Activated naive CD8-positive, alpha-beta T cell (primary cell): ENCODE measurements around the gene PSMB2.

Experiments used
- H3K27ac Mint-ChIP-seq: one replicate; pipeline ENCODE4 v1.8.0; 2021; ENCODE audit warnings: mixed read lengths
- H3K27me3 Mint-ChIP-seq: one replicate; pipeline ENCODE4 v1.8.0; 2021; ENCODE audit warnings: mixed read lengths
- H3K36me3 Mint-ChIP-seq: one replicate; pipeline ENCODE4 v1.8.0; 2021; ENCODE audit warnings: mixed read lengths
- H3K4me1 Mint-ChIP-seq: one replicate; pipeline ENCODE4 v1.8.0; 2021; ENCODE audit warnings: low read depth, mixed read lengths
- H3K4me3 Mint-ChIP-seq: one replicate; pipeline ENCODE4 v1.8.0; 2021; ENCODE audit warnings: mild to moderate bottlenecking, mixed read lengths
- H3K9me3 Mint-ChIP-seq: one replicate; pipeline ENCODE4 v1.8.0; 2021; ENCODE audit warnings: low read depth, mixed read lengths

PSMB2 gene

DNA sequence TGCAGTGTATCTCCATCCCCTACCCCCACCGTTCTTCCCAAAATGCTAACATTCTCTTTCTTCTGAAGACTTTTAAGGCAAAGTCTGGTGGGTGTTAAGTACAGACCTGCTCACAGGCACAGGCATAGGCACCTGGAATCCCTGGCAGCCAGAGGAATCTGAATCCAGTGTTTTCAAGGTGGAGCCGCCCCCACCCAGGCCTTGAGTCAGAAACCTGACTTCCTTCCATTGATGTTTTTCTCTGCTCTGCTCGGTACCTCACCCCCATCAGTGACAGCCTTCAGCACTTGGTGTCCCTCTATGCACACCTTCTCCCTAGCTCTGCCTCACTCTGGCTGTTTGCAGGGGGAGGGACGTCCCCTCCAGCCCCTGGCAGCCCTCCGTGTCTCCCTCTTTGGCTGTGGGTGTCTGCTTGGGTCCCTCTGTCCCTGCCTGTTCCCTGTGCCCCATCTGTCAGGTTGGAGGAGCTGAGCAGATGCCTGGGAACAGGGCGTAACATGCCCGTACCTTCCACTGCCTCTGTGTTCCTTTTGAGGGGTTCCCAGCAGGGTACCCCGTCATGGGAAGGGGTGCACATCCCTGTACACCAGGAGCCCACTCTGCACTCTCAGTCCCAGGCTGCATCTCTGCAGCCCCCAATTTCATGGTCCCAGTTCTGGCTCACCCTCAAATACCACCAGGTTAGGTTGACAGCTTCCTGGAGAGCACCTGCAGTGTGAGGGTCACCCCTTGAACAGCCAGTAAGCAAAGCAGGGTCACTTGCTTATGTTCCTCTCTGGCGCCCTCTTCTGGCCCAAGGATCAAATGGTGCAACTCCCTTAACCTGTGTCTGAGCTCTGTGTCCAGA lies 77.1 kb downstream of the PSMB2 start:
- Mint-ChIP-seq H3K9me3 (no peaks in the 10 kb centered on the region), H3K27me3 (no peaks in the 10 kb centered on the region), H3K36me3 (no peaks in the 10 kb centered on the region), H3K4me3 (no peak overlapping the region), H3K4me1 (peaks cover 23% of the 10 kb centered on the region), H3K27ac (no peak overlapping the region)

DNA sequence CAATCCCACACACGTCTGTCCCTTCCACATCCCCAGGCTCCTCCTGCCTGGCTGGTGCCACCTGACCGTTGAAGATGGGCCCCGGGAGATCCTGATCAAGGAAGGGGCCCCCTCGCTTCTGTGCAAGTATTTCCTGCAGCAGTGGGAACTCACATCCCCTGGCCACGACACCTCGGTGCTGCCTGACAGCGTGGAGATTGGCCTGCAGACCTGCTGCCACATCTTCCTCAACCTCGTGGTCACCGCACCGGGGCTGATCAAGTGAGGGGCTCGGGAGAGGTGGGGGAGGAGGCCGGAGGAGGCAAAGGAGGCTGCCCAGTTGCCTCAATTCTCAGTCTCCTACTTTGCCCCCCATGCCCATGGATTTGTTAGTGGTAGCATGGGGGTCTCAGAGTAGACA lies 78.2 kb downstream of the PSMB2 start:
- no peaks in the 10 kb centered on the region for H3K9me3 Mint-ChIP-seq
- H3K4me3 Mint-ChIP-seq: no peak overlapping the region
- H3K36me3 Mint-ChIP-seq: no peaks in the 10 kb centered on the region
- H3K27me3 Mint-ChIP-seq: no peaks in the 10 kb centered on the region
- peak overlapping the region; percentile 58 for H3K27ac Mint-ChIP-seq
- peaks cover 28% of the 10 kb centered on the region for H3K4me1 Mint-ChIP-seq

DNA sequence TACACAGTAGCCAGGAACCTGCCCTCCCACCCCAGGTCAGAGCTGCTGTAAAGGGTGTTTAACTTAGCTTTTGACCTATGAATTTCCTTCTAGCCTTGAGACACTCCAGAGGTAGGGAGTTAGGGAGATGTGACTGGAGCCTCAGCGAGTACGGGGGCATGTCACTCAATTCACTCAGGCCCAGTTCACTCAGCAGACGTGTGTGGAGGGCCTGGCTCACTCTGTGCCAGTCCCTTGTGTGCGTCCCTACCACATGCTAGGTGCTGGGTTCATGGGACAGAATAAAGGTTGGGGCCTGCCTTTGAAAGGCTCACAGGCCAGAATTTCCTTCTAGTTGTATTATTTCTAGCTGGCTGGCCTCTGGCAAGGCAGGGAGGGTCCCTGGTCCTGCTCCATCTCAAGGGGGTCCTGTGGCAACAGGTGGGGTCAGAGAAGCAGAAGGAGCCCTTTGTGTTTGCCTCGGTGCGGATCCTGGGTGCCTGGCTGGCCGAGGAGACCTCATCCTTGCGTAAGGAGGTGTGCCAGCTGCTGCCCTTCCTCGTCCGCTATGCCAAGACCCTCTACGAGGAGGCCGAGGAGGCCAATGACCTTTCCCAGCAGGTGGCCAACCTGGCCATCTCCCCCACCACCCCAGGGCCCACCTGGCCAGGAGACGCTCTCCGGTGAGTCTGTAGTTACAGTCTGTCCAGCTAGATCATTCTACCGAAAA lies 79.2 kb downstream of the PSMB2 start:
- no peaks in the 10 kb centered on the region for H3K36me3 Mint-ChIP-seq
- no peaks in the 10 kb centered on the region for H3K27me3 Mint-ChIP-seq
- H3K27ac Mint-ChIP-seq: no peak overlapping the region
- no peaks in the 10 kb centered on the region for H3K9me3 Mint-ChIP-seq
- H3K4me1 Mint-ChIP-seq: peaks cover 28% of the 10 kb centered on the region
- no peak overlapping the region for H3K4me3 Mint-ChIP-seq

DNA sequence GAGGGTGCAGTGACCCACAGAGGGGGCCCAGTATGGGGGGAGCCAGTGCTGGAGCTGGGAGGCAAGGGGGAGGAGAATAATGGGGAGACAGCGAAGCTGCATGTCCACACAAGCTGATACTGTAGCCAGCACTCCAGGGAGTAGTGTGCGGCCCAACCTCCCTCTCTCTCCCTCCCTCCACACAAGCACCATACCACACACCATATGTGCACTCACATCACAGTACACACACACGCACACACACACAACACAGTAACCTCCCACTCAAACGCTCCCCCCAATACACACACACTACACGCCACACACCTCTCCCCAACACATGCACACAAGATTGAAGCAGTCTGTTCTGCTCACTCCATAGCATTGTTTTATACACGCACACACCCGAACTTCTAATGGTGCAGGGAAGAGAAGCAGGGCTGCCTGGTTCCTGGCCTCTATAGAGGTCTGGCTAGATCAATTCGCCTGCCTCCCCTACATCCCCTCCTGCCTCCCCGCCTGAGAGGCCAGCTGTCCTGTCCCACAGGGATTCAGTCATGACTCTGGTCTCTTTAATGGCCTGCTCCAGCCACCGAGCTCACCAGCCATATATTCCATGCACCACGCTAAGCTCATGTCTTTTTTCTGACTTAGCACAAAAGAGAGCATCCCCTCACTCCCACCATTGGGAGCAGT lies 79.9 kb downstream of the PSMB2 start:
- Mint-ChIP-seq H3K27ac (no peak overlapping the region), H3K4me3 (no peak overlapping the region), H3K27me3 (no peaks in the 10 kb centered on the region), H3K9me3 (no peaks in the 10 kb centered on the region), H3K36me3 (no peaks in the 10 kb centered on the region), H3K4me1 (peaks cover 31% of the 10 kb centered on the region)

DNA sequence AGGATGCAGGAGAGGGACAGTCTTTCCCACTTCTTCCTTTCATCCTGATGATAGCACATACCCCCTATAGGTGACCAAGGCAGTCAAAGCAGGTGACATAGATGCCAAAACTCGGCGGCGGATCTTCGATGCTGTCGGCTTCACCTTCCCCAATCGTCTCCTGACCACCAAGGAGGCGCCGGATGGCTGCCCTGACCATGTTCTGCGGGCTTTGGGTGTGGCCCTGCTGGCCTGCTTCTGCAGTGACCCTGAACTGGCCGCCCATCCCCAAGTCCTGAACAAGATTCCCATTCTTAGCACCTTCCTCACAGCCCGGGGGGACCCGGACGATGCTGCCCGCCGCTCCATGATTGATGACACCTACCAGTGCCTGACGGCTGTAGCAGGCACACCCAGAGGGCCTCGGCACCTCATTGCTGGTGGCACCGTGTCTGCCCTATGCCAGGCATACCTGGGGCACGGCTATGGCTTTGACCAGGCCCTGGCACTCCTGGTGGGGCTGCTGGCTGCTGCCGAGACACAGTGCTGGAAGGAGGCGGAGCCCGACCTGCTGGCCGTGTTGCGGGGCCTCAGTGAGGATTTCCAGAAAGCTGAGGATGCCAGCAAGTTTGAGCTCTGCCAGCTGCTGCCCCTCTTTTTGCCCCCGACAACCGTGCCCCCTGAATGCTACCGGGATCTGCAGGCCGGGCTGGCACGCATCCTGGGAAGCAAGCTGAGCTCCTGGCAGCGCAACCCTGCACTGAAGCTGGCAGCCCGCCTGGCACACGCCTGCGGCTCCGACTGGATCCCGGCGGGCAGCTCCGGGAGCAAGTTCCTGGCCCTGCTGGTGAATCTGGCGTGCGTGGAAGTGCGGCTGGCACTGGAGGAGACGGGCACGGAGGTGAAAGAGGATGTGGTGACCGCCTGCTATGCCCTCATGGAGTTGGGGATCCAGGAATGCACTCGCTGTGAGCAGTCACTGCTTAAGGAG lies 80.8 kb downstream of the PSMB2 start:
- Mint-ChIP-seq H3K36me3 (no peaks in the 10 kb centered on the region), H3K27ac (no peak overlapping the region), H3K27me3 (no peaks in the 10 kb centered on the region), H3K4me3 (no peak overlapping the region), H3K4me1 (peaks cover 40% of the 10 kb centered on the region), H3K9me3 (no peaks in the 10 kb centered on the region)

DNA sequence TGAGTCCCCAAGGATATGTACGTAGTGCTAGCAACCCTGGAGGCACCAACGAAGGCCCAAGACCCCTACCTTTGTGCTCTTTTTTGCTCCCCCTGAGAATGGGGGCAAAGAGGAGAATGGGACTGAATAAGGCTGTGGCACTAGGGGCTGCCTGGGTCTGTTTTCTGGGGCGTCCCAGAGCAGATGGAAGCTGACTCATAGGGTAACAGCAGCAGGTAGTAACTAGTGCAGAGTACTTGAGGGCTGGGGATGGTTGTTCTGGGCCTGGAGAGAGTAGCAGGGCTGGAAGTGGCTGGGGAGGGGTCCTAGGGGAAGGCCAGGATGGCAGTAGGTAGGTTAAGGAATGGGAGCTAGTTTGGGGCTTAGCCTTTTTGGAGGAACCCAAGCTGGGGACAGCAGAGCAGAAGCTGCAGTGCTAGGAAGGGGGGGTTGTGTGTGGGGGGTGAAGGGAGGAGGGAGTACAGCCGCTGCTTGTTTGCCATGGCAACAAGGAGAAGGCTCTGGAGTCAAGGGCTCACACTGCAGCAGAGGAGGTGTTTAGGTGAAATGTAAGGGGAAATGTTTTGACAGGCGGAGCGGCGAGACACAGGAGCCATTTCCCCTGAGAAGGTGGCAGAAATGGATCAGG lies 81.9 kb downstream of the PSMB2 start:
- Mint-ChIP-seq H3K27me3 (no peaks in the 10 kb centered on the region), H3K4me1 (peaks cover 45% of the 10 kb centered on the region), H3K36me3 (no peaks in the 10 kb centered on the region)

GRCh38 chr1:35558374-35559316 lies 82.7 kb downstream of the PSMB2 start:
- Mint-ChIP-seq H3K36me3 (no peaks in the 10 kb centered on the region), H3K4me1 (peaks cover 48% of the 10 kb centered on the region), H3K27me3 (no peaks in the 10 kb centered on the region), H3K9me3 (no peaks in the 10 kb centered on the region), H3K27ac (peak overlapping the region; percentile 93), H3K4me3 (peak overlapping the region; percentile 95)

More for the DNA sequence above, 81.9 kb downstream of the PSMB2 start:
- H3K9me3 Mint-ChIP-seq: no peaks in the 10 kb centered on the region
- peak overlapping the region; percentile 51 for H3K27ac Mint-ChIP-seq
- peak overlapping the region; percentile 95 for H3K4me3 Mint-ChIP-seq

- peaks cover 52% of the 10 kb centered on the region for H3K4me1 Mint-ChIP-seq
These were observed 83.5 kb downstream of the PSMB2 start, which contains the start of gene NCDN for GRCh38 chr1:35557611-35558373. TSS of gene NCDN (plus strand) at chr1:35557799. CDS start at chr1:35558191, 392 bp downstream.

GRCh38 chr1:35557118-35557610 lies 84.2 kb downstream of the PSMB2 start, which contains the start of gene KIAA0319L:
TSS of gene KIAA0319L (minus strand) at chr1:35557403. CDS start at chr1:35554491, 2,912 bp downstream.
- H3K27ac Mint-ChIP-seq: peak within 1 kb of the TSS; percentile 93
- H3K4me1 Mint-ChIP-seq: peaks cover 52% of the 10 kb centered on the region
- H3K36me3 Mint-ChIP-seq: no peaks in the 10 kb centered on the region
- H3K4me3 Mint-ChIP-seq: peak within 1 kb of the TSS; percentile 95
- no peaks in the 10 kb centered on the region for H3K9me3 Mint-ChIP-seq
- H3K27me3 Mint-ChIP-seq: no peaks in the 10 kb centered on the region

More at GRCh38 chr1:35557611-35558373, 83.5 kb downstream of the PSMB2 start, which contains the start of gene NCDN:
- no peaks in the 10 kb centered on the region for H3K27me3 Mint-ChIP-seq
- H3K9me3 Mint-ChIP-seq: no peaks in the 10 kb centered on the region
- no peaks in the 10 kb centered on the region for H3K36me3 Mint-ChIP-seq
- peak within 1 kb of the TSS; percentile 93 for H3K27ac Mint-ChIP-seq
- peak within 1 kb of the TSS; percentile 95 for H3K4me3 Mint-ChIP-seq

DNA sequence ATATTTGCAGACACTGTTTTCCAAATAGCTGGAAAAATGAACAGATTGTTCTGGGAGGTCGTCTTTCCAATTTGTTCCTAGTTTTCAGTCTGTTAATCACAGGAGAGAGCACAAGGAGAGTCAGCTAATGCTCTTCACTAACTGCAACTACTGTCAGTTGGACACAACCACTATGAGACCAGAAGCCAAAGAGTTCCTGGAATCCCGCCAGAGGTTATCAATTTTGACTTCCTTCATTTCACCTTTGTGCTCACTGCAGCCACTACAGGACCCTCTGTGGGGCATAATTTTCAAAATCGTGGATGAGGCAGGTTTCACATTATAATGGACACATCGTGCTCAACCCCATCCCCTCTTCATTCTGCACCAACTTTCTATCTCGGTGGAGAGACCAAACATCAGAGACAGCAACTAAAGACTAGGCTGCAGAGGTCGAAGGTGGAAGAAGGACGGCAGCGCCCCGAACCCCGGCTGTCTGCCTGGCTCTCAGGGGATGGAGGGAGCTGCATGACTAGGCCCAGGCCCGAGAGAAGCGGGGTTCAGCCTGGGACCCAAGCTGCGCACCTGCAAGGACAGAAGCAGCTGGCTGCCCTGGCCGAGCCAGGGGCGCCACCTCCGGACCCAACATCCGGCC lies 84.7 kb downstream of the PSMB2 start:
- H3K9me3 Mint-ChIP-seq: no peaks in the 10 kb centered on the region
- peak overlapping the region; percentile 95 for H3K4me3 Mint-ChIP-seq
- peak overlapping the region; percentile 62 for H3K27ac Mint-ChIP-seq
- H3K4me1 Mint-ChIP-seq: peaks cover 55% of the 10 kb centered on the region
- H3K27me3 Mint-ChIP-seq: no peaks in the 10 kb centered on the region
- no peaks in the 10 kb centered on the region for H3K36me3 Mint-ChIP-seq

DNA sequence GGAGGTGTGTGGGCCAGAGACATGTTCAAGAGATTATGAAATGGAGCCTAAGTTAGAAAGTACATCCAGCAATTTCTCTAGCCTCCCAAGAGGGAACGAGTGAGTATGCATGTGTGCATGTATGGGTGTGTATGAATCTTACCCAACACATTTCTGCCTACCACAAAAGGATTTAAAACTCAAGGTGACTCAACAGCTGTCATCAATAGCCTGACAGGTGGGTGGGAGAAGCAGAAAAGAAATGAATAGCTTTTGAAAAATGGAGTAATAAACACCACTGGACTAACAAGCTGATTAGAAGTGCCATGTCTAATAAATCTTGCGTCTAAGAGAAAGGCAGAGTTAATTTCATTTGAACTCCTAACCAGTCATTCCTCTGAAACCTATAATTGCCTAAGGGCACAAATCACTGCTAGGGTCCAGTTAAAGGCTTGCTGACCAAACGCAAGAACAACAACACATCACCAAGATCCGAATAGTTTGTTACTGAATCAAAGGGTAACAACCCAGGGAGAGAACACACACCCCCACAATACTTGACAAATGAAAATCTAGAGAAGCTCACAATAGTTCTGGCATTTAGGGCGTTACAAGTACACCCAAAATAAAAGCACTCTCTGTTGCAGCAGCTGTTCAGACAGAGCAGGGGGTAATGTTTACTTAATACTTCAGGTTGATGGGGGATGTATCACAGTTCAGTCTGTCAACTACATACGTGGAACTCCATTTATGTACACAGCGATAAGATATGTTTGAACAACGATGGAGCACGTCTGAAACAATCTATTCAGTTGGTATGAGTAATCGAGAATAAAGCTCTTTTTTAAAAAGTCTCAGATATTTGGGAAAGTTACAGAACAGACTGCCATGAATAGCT lies 85.5 kb downstream of the PSMB2 start:
- Mint-ChIP-seq H3K9me3 (no peaks in the 10 kb centered on the region), H3K4me3 (peak overlapping the region; percentile 95), H3K27ac (peak overlapping the region; percentile 62), H3K4me1 (peaks cover 54% of the 10 kb centered on the region), H3K36me3 (no peaks in the 10 kb centered on the region), H3K27me3 (no peaks in the 10 kb centered on the region)
